GM12873 (cell line): ENCODE results near the gene CLDND2.

Experiments
- CTCF ChIP-seq: IDR thresholded peaks from 2 replicates; pipeline ENCODE4 v1.5.1; 2012; ENCODE audit warnings: low read depth, mild to moderate bottlenecking, moderate library complexity, low read length, control low read depth; ENCODE audit not compliant: insufficient read depth; ENCODE audit errors: missing control alignments

Gene CLDND2

GRCh38 chr19:51372649-51373504, 4.1 kb upstream of the CLDND2 start, which contains the start of gene NKG7:
NKG7 (minus strand) TSS chr19:51372654; CDS start chr19:51372535, 119 bp downstream.
- TF ChIP-seq CTCF: no peak

GRCh38 chr19:51372021-51372648, 3.3 kb upstream of the CLDND2 start:
- no peak for TF ChIP-seq CTCF

GRCh38 chr19:51371186-51371690, 2.4 kb upstream of the CLDND2 start:
- TF ChIP-seq CTCF: no peak

- TF ChIP-seq CTCF: no peak
These were observed 1.4 kb upstream of the CLDND2 start for GRCh38 chr19:51370230-51370629.

- TF ChIP-seq CTCF: no peak
These were observed 1.0 kb downstream of the CLDND2 start for GRCh38 chr19:51367565-51368365.

GRCh38 chr19:51367255-51367564, 1.6 kb downstream of the CLDND2 start:
- TF ChIP-seq CTCF: no peak
